ENCODE results near the gene KCNK3.

The KCNK3 gene

GRCh38 chr2:26692279-26692896 lies at the start of gene KCNK3:
Gene KCNK3, plus strand, starts transcription at chr2:26692722. Its CDS starts 154 bp downstream, at chr2:26692876.
- Histone ChIP-seq H3K27ac (ENCODE audit: low read depth, low read length) (no peak within 1 kb of the TSS), H3K36me3 (ENCODE audit: insufficient read depth, low read length) (no peaks in the 10 kb centered on the region), H3K4me3 (ENCODE audit: low read depth, low read length) (peak within 1 kb of the TSS; percentile 67), H3K79me2 (ENCODE audit: control insufficient read depth, insufficient read depth, low read length, unreplicated experiment) (no peaks in the 10 kb centered on the region), H2AFZ (ENCODE audit: low read length, unreplicated experiment) (no peak within 1 kb of the TSS), H3K4me1 (ENCODE audit: control insufficient read depth, insufficient read depth, low read length, unreplicated experiment) (peaks cover 18% of the 10 kb centered on the region), H3K27me3 (ENCODE audit: insufficient read depth, low read length) (peaks cover 72% of the 10 kb centered on the region)

DNA sequence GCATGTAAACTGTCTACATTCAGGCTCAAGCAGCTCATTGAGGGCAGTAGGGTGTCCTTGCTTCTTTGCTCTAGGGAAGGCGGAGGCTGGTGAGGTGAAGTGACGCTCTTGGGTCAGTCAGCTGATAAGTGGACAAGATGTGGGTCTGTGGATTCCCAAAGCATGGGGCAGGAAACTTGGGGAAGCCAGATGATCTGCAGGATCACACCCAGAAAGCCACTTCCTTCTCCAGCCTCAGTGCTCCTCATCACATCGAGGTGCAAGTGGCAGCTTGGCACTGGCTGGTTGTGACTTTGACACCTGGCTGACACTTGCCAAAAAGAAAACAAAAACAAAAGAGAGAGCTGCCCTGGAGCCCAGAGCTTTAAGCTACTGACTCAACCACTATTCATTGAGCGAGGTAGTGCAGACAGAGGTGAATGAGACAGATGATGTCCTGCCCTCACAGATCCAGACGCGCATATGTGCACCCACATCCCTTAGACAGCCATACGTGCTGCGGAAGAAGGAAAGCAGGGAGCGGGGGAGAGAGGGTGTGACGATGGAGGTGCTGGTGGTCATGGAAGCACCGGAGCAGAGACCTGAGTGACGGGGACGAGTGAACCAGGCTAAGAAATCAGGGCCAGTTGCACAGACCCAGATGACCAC lies 48.2 kb upstream of the KCNK3 start:
- H2AFZ ChIP-seq (ENCODE audit: low read length, unreplicated experiment) = no peak overlapping the region
- no peak overlapping the region for H3K27ac ChIP-seq (ENCODE audit: low read depth, low read length)
- no peak overlapping the region for H3K4me3 ChIP-seq (ENCODE audit: low read depth, low read length)
- peaks cover 37% of the 10 kb centered on the region for H3K27me3 ChIP-seq (ENCODE audit: insufficient read depth, low read length)
- peaks cover 9% of the 10 kb centered on the region for H3K4me1 ChIP-seq (ENCODE audit: control insufficient read depth, insufficient read depth, low read length, unreplicated experiment)
- H3K79me2 ChIP-seq (ENCODE audit: control insufficient read depth, insufficient read depth, low read length, unreplicated experiment) = no peaks in the 10 kb centered on the region
- H3K36me3 ChIP-seq (ENCODE audit: insufficient read depth, low read length) = no peaks in the 10 kb centered on the region

DNA sequence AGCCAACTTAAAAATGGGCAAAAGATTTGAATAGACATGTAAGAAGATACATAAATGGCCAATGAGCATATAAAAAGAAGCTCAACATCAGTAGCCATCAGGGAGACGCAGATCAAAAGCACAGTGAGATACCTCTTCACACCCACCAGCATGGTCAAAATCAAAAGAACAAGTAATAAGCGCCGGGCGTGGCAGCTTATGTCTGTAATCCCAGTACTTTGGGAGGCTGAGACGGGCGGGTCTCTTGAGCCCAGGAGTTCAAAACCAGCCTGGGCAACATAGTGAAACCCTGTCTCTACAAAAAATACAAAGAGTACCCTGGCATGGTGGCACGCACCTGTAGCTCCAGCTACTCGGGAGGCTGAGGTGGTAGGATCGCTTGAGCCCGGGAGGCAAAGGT lies 46.8 kb upstream of the KCNK3 start:
- H3K4me3 ChIP-seq (ENCODE audit: low read depth, low read length) = no peak overlapping the region
- H3K4me1 ChIP-seq (ENCODE audit: control insufficient read depth, insufficient read depth, low read length, unreplicated experiment) = peaks cover under 1% of the 10 kb centered on the region
- peaks cover 49% of the 10 kb centered on the region for H3K27me3 ChIP-seq (ENCODE audit: insufficient read depth, low read length)
- no peaks in the 10 kb centered on the region for H3K79me2 ChIP-seq (ENCODE audit: control insufficient read depth, insufficient read depth, low read length, unreplicated experiment)
- H3K27ac ChIP-seq (ENCODE audit: low read depth, low read length) = no peak overlapping the region
- no peak overlapping the region for H2AFZ ChIP-seq (ENCODE audit: low read length, unreplicated experiment)
- no peaks in the 10 kb centered on the region for H3K36me3 ChIP-seq (ENCODE audit: insufficient read depth, low read length)

- no peak overlapping the region for H2AFZ ChIP-seq (ENCODE audit: low read length, unreplicated experiment)
- no peaks in the 10 kb centered on the region for H3K36me3 ChIP-seq (ENCODE audit: insufficient read depth, low read length)
- peaks cover 59% of the 10 kb centered on the region for H3K27me3 ChIP-seq (ENCODE audit: insufficient read depth, low read length)
- H3K79me2 ChIP-seq (ENCODE audit: control insufficient read depth, insufficient read depth, low read length, unreplicated experiment) = no peaks in the 10 kb centered on the region
- H3K4me3 ChIP-seq (ENCODE audit: low read depth, low read length) = no peak overlapping the region
- no peak overlapping the region for H3K27ac ChIP-seq (ENCODE audit: low read depth, low read length)
- no peaks in the 10 kb centered on the region for H3K4me1 ChIP-seq (ENCODE audit: control insufficient read depth, insufficient read depth, low read length, unreplicated experiment)
Measured at GRCh38 chr2:26646986-26647672, 45.4 kb upstream of the KCNK3 start.

GRCh38 chr2:26647981-26648380 lies 44.5 kb upstream of the KCNK3 start:
- no peaks in the 10 kb centered on the region for H3K4me1 ChIP-seq (ENCODE audit: control insufficient read depth, insufficient read depth, low read length, unreplicated experiment)
- no peak overlapping the region for H2AFZ ChIP-seq (ENCODE audit: low read length, unreplicated experiment)
- H3K27ac ChIP-seq (ENCODE audit: low read depth, low read length) = no peak overlapping the region
- peaks cover 65% of the 10 kb centered on the region for H3K27me3 ChIP-seq (ENCODE audit: insufficient read depth, low read length)
- H3K36me3 ChIP-seq (ENCODE audit: insufficient read depth, low read length) = no peaks in the 10 kb centered on the region
- no peak overlapping the region for H3K4me3 ChIP-seq (ENCODE audit: low read depth, low read length)
- no peaks in the 10 kb centered on the region for H3K79me2 ChIP-seq (ENCODE audit: control insufficient read depth, insufficient read depth, low read length, unreplicated experiment)

- no peaks in the 10 kb centered on the region for H3K4me1 ChIP-seq (ENCODE audit: control insufficient read depth, insufficient read depth, low read length, unreplicated experiment)
- no peak overlapping the region for H3K4me3 ChIP-seq (ENCODE audit: low read depth, low read length)
- H2AFZ ChIP-seq (ENCODE audit: low read length, unreplicated experiment) = no peak overlapping the region
- H3K79me2 ChIP-seq (ENCODE audit: control insufficient read depth, insufficient read depth, low read length, unreplicated experiment) = no peaks in the 10 kb centered on the region
- no peaks in the 10 kb centered on the region for H3K36me3 ChIP-seq (ENCODE audit: insufficient read depth, low read length)
- peaks cover 70% of the 10 kb centered on the region for H3K27me3 ChIP-seq (ENCODE audit: insufficient read depth, low read length)
- no peak overlapping the region for H3K27ac ChIP-seq (ENCODE audit: low read depth, low read length)
Measured at GRCh38 chr2:26648516-26648915, 44.0 kb upstream of the KCNK3 start.

GRCh38 chr2:26649322-26649721 lies 43.2 kb upstream of the KCNK3 start:
- peaks cover 71% of the 10 kb centered on the region for H3K27me3 ChIP-seq (ENCODE audit: insufficient read depth, low read length)
- H3K36me3 ChIP-seq (ENCODE audit: insufficient read depth, low read length) = no peaks in the 10 kb centered on the region
- H2AFZ ChIP-seq (ENCODE audit: low read length, unreplicated experiment) = no peak overlapping the region
- no peak overlapping the region for H3K27ac ChIP-seq (ENCODE audit: low read depth, low read length)
- H3K4me3 ChIP-seq (ENCODE audit: low read depth, low read length) = no peak overlapping the region
- no peaks in the 10 kb centered on the region for H3K4me1 ChIP-seq (ENCODE audit: control insufficient read depth, insufficient read depth, low read length, unreplicated experiment)
- no peaks in the 10 kb centered on the region for H3K79me2 ChIP-seq (ENCODE audit: control insufficient read depth, insufficient read depth, low read length, unreplicated experiment)

GRCh38 chr2:26649992-26650712 lies 42.4 kb upstream of the KCNK3 start:
- Histone ChIP-seq H3K79me2 (ENCODE audit: control insufficient read depth, insufficient read depth, low read length, unreplicated experiment) (no peaks in the 10 kb centered on the region), H3K36me3 (ENCODE audit: insufficient read depth, low read length) (no peaks in the 10 kb centered on the region), H3K4me3 (ENCODE audit: low read depth, low read length) (no peak overlapping the region), H3K27ac (ENCODE audit: low read depth, low read length) (no peak overlapping the region), H2AFZ (ENCODE audit: low read length, unreplicated experiment) (no peak overlapping the region), H3K27me3 (ENCODE audit: insufficient read depth, low read length) (peaks cover 65% of the 10 kb centered on the region), H3K4me1 (ENCODE audit: control insufficient read depth, insufficient read depth, low read length, unreplicated experiment) (no peaks in the 10 kb centered on the region)

GRCh38 chr2:26650713-26651469 lies 41.6 kb upstream of the KCNK3 start:
- H2AFZ ChIP-seq (ENCODE audit: low read length, unreplicated experiment) = no peak overlapping the region
- peaks cover 58% of the 10 kb centered on the region for H3K27me3 ChIP-seq (ENCODE audit: insufficient read depth, low read length)
- no peaks in the 10 kb centered on the region for H3K4me1 ChIP-seq (ENCODE audit: control insufficient read depth, insufficient read depth, low read length, unreplicated experiment)
- H3K36me3 ChIP-seq (ENCODE audit: insufficient read depth, low read length) = no peaks in the 10 kb centered on the region
- H3K4me3 ChIP-seq (ENCODE audit: low read depth, low read length) = no peak overlapping the region
- no peak overlapping the region for H3K27ac ChIP-seq (ENCODE audit: low read depth, low read length)
- no peaks in the 10 kb centered on the region for H3K79me2 ChIP-seq (ENCODE audit: control insufficient read depth, insufficient read depth, low read length, unreplicated experiment)

DNA sequence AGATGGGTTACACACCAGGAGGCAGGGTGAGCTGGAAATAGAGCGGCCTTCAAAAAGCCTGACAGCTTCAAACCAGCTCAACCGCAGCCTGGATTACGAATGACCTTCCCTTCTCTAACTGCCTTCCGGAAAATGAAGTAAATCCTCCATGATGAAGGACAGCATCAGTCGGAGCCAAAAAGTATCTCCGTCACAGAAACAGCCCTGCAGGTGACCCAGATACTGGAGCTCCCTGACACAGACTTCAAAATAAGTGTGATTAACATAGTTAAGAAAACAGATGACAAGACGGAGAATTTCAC lies 41.1 kb upstream of the KCNK3 start:
- peaks cover 54% of the 10 kb centered on the region for H3K27me3 ChIP-seq (ENCODE audit: insufficient read depth, low read length)
- H2AFZ ChIP-seq (ENCODE audit: low read length, unreplicated experiment) = no peak overlapping the region
- H3K79me2 ChIP-seq (ENCODE audit: control insufficient read depth, insufficient read depth, low read length, unreplicated experiment) = no peaks in the 10 kb centered on the region
- H3K36me3 ChIP-seq (ENCODE audit: insufficient read depth, low read length) = no peaks in the 10 kb centered on the region
- no peak overlapping the region for H3K27ac ChIP-seq (ENCODE audit: low read depth, low read length)
- H3K4me1 ChIP-seq (ENCODE audit: control insufficient read depth, insufficient read depth, low read length, unreplicated experiment) = no peaks in the 10 kb centered on the region
- H3K4me3 ChIP-seq (ENCODE audit: low read depth, low read length) = no peak overlapping the region

Data from ACC112 (cell line).